HUES6 (cell line): ENCODE measurements around the gene TPP2.

Experiments
- H3K27ac ChIP-seq: 2 replicates; pipeline ENCODE4 v1.7.0; 2013; ENCODE audit warnings: low read depth, mild to moderate bottlenecking, low read length, inconsistent platforms
- H3K27me3 ChIP-seq: 2 replicates; pipeline ENCODE4 v1.6.1; 2013; ENCODE audit warnings: low read length; ENCODE audit not compliant: control insufficient read depth, insufficient read depth
- H3K36me3 ChIP-seq: 2 replicates; pipeline ENCODE4 v1.6.1; 2013; ENCODE audit warnings: low read length; ENCODE audit not compliant: control insufficient read depth, insufficient read depth
- H3K4me1 ChIP-seq: 2 replicates; pipeline ENCODE4 v1.6.1; 2013; ENCODE audit warnings: low read length; ENCODE audit not compliant: control insufficient read depth, insufficient read depth
- H3K4me3 ChIP-seq: 2 replicates; pipeline ENCODE4 v1.5.1; 2013; ENCODE audit warnings: low read depth, low read length
- H3K9ac ChIP-seq: one replicate; pipeline ENCODE4 v1.6.1; 2013; ENCODE audit warnings: mild to moderate bottlenecking, low read length
- H3K9me3 ChIP-seq: 2 replicates; pipeline ENCODE4 v1.6.1; 2013; ENCODE audit warnings: low read depth, low read length; ENCODE audit not compliant: control insufficient read depth, insufficient read depth

The TPP2 gene

DNA sequence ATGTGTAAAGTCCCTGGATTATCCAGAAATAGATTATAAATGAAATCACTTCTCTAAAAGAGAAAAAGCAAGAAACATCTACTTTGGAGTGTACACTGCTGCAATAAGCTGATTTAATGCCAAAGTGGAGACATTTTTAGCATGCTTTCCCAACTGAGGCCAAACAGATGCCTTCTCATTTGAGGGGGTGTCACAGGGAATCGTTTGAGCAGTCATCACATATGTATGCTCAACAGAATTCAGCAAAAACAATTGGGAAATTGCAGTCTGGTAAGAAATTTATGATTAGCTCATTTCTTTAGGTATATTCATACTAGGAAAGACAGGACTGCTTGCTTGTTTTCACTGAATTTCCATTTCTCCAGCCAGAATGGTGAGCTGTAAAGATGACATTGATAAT, 27.3 kb upstream of the TPP2 start:
- Histone ChIP-seq H3K9ac (no peak overlapping the region), H3K9me3 (no peaks in the 10 kb centered on the region), H3K4me1 (no peaks in the 10 kb centered on the region), H3K27ac (no peak overlapping the region), H3K27me3 (no peaks in the 10 kb centered on the region), H3K36me3 (no peaks in the 10 kb centered on the region), H3K4me3 (no peak overlapping the region)

DNA sequence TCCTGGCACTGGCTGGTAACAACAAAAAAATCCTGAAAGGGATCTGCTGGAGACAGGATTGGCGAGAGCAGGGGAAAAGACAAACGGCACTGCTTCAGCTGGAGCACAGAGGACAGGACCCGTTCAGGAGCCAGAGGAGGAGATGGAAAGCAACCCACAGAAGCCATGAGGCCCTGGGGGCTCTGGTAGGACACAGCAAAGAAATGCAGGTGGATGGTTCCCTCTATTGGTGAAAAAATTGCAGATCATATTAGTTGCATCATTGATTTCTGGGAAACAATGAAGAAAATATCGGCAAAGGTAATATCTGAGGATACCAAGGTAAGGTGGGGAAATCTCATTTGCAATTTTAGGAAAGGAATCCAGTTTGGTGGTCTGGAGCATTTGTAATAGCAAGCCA, 25.7 kb upstream of the TPP2 start:
- no peaks in the 10 kb centered on the region for H3K27me3 ChIP-seq
- H3K4me3 ChIP-seq: no peak overlapping the region
- no peak overlapping the region for H3K27ac ChIP-seq
- H3K4me1 ChIP-seq: no peaks in the 10 kb centered on the region
- H3K9ac ChIP-seq: no peak overlapping the region
- no peaks in the 10 kb centered on the region for H3K9me3 ChIP-seq
- H3K36me3 ChIP-seq: no peaks in the 10 kb centered on the region

DNA sequence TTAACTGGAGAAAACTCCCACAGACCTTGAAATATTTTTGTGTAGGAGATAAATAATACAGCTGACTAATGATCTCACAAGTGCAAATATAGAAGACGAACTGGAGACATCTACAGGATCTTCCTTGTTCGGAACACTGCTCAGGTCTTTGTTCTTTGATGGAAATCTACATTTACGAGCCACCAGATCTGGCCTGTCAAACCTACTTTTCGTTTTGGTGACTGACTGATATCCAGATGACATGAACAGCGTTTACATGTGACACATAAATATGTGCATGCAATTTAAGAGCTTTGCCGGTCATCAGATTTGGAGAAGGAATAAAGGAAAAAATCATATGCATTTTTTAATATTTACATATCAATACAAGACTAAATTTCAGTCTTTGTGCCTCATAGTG, 24.5 kb upstream of the TPP2 start:
- Histone ChIP-seq H3K4me1 (no peaks in the 10 kb centered on the region), H3K36me3 (no peaks in the 10 kb centered on the region), H3K27me3 (no peaks in the 10 kb centered on the region), H3K27ac (no peak overlapping the region), H3K9ac (no peak overlapping the region), H3K9me3 (no peaks in the 10 kb centered on the region), H3K4me3 (no peak overlapping the region)

DNA sequence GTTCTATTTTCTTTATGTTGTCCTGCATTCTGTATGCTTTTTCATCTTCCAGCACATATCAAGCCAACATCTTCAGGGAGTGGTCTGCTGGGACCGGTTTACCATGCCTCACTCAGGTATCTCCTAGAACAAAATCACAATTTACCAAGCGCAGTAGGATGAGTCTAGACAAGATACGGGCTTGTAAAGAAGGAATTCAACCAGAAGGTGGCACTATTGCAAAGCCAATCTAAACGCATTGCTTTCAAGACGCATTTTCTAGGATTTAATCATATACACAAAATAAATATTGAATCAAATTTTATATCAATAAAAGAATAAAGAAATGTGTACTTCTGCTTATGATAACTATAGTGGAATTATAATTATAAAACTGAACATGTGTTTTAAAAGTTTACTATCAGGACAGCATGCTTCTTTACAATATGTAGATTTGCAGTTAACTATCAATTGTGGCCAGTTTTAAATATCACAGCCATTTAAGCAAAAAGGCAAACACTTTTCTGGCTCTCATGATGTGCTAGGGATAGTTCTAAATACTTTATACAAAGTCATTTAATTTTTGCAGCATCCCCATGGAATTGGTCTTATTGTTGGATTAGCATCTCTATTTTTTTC, 16.1 kb upstream of the TPP2 start:
- Histone ChIP-seq H3K36me3 (no peaks in the 10 kb centered on the region), H3K27me3 (no peaks in the 10 kb centered on the region; the same call in 1 of the 2 replicates), H3K4me1 (no peaks in the 10 kb centered on the region), H3K9ac (no peak overlapping the region), H3K9me3 (no peaks in the 10 kb centered on the region), H3K27ac (no peak overlapping the region), H3K4me3 (no peak overlapping the region)

DNA sequence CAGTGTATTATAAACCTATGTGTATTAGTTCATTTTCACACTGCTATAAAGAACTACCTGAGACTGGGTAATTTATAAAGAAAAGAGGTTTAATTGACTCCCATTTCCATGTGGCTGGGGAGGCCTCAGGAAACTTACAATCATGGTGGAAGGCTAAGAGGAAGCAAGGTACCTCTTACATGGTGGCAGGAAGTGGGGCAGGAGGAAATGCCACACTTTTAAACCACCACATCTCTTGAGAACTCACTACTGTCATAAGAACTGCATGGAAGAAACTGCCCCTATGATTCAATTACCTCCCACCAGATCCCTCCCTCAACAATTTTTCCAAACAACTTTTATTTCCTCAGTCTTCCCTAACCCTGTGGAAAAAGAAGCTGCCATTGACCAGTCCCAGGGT, 14.5 kb upstream of the TPP2 start:
- Histone ChIP-seq H3K27me3 (no peaks in the 10 kb centered on the region; the same call in 1 of the 2 replicates), H3K4me3 (no peak overlapping the region), H3K27ac (no peak overlapping the region), H3K9me3 (no peaks in the 10 kb centered on the region), H3K9ac (no peak overlapping the region), H3K4me1 (no peaks in the 10 kb centered on the region), H3K36me3 (no peaks in the 10 kb centered on the region)

DNA sequence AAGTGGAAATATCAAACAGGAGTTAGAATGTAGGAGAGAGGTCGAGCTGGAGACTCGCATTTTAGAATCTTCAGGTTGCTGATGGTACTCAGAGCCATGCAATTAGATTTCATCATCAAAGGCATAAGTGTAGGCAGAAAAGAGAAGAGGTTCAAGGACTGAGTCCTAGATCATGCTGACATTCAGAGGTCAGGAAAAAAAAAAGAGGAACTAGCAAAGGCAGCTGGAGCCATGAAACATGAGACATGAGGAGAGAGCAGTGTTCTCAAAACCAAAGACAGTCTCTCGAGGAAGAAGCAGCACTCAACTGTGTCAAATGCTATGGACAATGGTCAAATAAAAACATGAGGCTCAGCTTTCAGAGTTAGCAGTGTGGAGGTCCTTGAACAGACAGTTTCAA, 12.4 kb upstream of the TPP2 start:
- Histone ChIP-seq H3K4me1 (0 out of 2 replicates have a peak, but pooled peaks cover 3% of the 10 kb centered on the region), H3K27ac (no peak overlapping the region), H3K9me3 (no peaks in the 10 kb centered on the region), H3K36me3 (no peaks in the 10 kb centered on the region), H3K27me3 (no peaks in the 10 kb centered on the region; the same call in 1 of the 2 replicates), H3K4me3 (no peak overlapping the region), H3K9ac (no peak overlapping the region)

DNA sequence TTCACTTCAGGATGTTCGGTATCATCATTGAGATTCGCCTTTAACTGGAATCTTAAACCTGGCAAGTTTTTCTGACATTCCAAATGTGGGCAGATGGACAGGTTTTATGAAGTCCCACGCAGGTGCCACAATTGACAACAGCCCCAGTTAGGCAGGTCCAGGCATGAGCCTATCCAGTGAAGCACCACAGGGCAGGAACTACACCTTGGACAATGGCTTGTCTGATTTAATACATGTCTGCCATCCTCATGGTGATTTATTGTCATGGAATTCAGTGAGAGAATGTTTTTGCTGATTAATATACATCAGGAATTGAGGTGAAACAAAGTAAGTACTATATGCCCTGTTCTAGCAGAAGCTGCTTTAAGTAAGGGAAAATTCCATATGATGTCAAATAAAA, 10.2 kb upstream of the TPP2 start:
- H3K9ac ChIP-seq: no peak overlapping the region
- 0 out of 2 replicates have a peak, but pooled peaks cover 3% of the 10 kb centered on the region for H3K4me1 ChIP-seq
- H3K27me3 ChIP-seq: no peaks in the 10 kb centered on the region; the same call in 1 of the 2 replicates
- H3K4me3 ChIP-seq: no peak overlapping the region
- H3K27ac ChIP-seq: no peak overlapping the region
- H3K9me3 ChIP-seq: no peaks in the 10 kb centered on the region
- no peaks in the 10 kb centered on the region for H3K36me3 ChIP-seq

DNA sequence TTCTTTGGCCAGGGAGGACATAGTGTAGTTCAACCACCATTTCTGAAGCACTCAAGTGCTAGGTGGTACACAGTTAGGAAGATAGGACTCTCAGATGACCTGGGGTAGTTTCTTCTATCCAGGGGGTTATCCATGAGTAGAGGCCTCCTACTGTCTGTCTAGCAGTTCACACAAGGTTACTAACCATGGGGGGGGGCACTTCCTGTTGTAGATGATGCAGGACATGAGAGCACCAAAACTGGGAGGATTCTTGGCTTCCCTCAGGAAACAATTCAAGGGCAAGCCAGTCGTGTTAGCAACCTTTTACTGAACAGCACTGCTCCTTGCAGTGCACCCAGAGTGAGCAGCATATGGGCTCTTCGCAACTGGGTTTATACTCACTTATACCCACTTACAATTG, 8.9 kb upstream of the TPP2 start:
- H3K9me3 ChIP-seq: no peaks in the 10 kb centered on the region
- H3K4me3 ChIP-seq: no peak overlapping the region
- no peak overlapping the region for H3K27ac ChIP-seq
- H3K9ac ChIP-seq: no peak overlapping the region
- H3K36me3 ChIP-seq: no peaks in the 10 kb centered on the region
- H3K4me1 ChIP-seq: 0 out of 2 replicates have a peak, but pooled peaks cover 3% of the 10 kb centered on the region
- H3K27me3 ChIP-seq: no peaks in the 10 kb centered on the region; the same call in 1 of the 2 replicates

DNA sequence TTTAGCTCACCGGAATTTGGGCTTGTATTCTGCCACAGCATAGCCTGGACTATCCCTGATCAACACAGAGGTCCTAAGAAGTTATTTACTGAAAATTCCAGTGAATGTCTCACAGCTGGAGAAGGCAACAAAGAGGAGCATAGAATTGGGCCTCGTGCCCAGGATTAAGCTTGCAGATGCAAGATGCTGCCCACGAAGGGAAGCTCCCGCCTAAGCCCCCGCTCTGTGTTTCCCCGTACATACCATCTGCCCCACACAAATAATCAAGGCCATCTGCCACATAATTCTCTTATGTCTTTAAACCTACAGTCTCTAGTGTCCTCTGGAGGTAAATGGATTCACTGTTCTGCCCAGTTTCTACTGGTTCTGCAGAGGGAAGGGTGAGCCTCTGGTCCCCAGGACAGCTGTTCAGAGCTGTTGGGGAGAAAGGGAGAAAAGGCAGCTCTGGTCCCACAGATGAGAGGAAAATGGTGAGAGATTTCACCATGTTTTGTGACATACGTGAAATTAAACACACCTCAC, 7.4 kb upstream of the TPP2 start:
- H3K4me1 ChIP-seq: 0 out of 2 replicates have a peak, but pooled peaks cover 3% of the 10 kb centered on the region

DNA sequence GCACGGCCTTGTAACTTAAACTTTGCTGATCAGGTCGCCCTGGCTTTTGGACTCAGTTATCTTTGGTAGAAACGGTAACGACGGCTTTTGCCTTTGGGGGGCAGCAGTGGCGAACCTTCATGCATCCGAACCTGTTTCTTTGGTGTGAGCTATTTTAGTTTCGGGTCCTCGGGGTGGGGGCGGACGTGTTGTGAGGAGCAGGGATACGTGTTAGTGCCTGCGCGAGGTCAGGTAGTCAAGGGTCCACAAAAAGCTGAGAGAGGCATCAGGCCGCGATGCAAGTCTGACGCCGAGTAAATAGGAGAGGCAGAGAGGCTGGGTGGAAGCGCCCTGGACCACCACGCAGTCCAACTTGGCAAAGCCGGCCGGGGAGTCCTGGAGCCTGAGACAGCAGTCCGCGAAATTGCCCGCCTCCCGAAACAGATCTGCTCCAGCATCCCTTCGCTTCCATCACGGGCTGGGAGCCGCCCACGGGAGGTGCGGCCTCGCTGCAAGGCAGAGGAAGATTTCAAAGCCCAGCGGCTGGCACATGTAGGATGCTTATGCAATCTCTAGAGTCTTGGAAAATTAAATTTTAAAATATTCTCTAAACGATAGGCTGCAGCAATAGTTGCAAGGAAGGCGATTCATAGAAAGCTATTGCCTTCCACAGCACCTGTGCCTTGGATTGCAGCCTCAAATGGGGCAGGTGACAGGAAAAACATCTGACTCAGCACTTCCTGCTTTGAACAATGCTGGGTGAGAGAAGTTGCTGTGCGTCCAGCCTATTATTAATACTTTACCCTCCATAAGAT, 4.6 kb upstream of the TPP2 start:
- 0 out of 2 replicates have a peak, but pooled peaks cover 3% of the 10 kb centered on the region for H3K4me1 ChIP-seq
- peak overlapping the region; percentile 68 for H3K4me3 ChIP-seq
- H3K9me3 ChIP-seq: no peaks in the 10 kb centered on the region
- H3K27me3 ChIP-seq: no peaks in the 10 kb centered on the region
- H3K9ac ChIP-seq: peak overlapping the region; percentile 60
- H3K36me3 ChIP-seq: no peaks in the 10 kb centered on the region
- H3K27ac ChIP-seq: no peak overlapping the region

More for the DNA sequence above, 7.4 kb upstream of the TPP2 start:
- H3K36me3 ChIP-seq: no peaks in the 10 kb centered on the region
- no peak overlapping the region for H3K4me3 ChIP-seq
- H3K9ac ChIP-seq: no peak overlapping the region
- no peaks in the 10 kb centered on the region for H3K27me3 ChIP-seq
- no peak overlapping the region for H3K27ac ChIP-seq
- no peaks in the 10 kb centered on the region for H3K9me3 ChIP-seq

DNA sequence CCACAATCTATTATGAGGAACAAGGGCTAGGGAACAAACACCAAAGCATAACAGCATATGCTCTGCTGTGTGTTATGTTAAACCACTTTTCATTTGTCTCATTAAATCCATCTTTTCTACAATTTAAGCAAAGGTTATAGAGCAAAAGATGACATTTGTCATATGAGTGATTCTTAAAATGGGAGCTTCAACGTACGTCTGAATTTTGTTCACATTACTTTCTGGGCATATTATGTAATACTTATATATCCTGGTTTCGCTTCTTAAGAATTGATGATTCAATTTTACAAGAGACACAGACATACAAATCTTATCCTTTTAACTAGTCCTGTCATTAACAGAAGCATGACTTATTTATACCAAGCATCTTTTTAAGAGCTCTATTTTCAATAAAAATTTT, 3.3 kb upstream of the TPP2 start:
- Histone ChIP-seq H3K9me3 (no peaks in the 10 kb centered on the region), H3K4me1 (no peaks in the 10 kb centered on the region), H3K27me3 (no peaks in the 10 kb centered on the region), H3K9ac (no peak overlapping the region), H3K36me3 (no peaks in the 10 kb centered on the region), H3K4me3 (no peak overlapping the region), H3K27ac (no peak overlapping the region)
